CD8-positive, alpha-beta memory T cell (primary cell): ENCODE measurements around the gene ARHGAP26. TPM values are rescaled to one million over a fixed set of nuclear protein-coding genes. Genes with fewer than 3 reads are reported as not detected.

ENCODE experiments used
- CTCF ChIA-PET: fragments of 350-600 bp; sonication (Branson Sonifier 250); formaldehyde crosslinking; loops from one replicate; lab custom pipeline; 2021; ENCODE audit warnings: antibody characterized with exemption; lab: Charles Lee
- POLR2A ChIA-PET: fragments of 350-600 bp; sonication (Branson Sonifier 250); formaldehyde crosslinking; loops from one replicate; lab custom pipeline; 2021; ENCODE audit warnings: antibody characterized with exemption; lab: Charles Lee
- DNase-seq, 5 donors: peaks; one replicate each; pipeline versions ENCODE4 v3.0.0 to v3.0.0-alpha.2; 2020 to 2022; ENCODE audit warnings: mixed read lengths in 1 of 5
- H3K27ac ChIP-seq: one replicate; pipeline ENCODE4 v1.7.0; 2013; ENCODE audit warnings: low read depth, mild to moderate bottlenecking, low read length, moderate library complexity
- H3K27me3 ChIP-seq: 2 replicates; pipeline ENCODE4 v1.7.0; 2013; ENCODE audit warnings: low read length, mild to moderate bottlenecking; ENCODE audit not compliant: insufficient read depth, poor library complexity, severe bottlenecking
- H3K36me3 ChIP-seq: 2 replicates; pipeline ENCODE4 v1.7.0; 2013; ENCODE audit warnings: mild to moderate bottlenecking, low read length, moderate library complexity; ENCODE audit not compliant: insufficient read depth
- H3K4me1 ChIP-seq: 2 replicates; pipeline ENCODE4 v1.7.0; 2013; ENCODE audit warnings: mild to moderate bottlenecking, low read length, moderate library complexity; ENCODE audit not compliant: insufficient read depth
- H3K4me3 ChIP-seq: 2 replicates; pipeline ENCODE4 v1.7.0; 2013; ENCODE audit warnings: mild to moderate bottlenecking, low read length
- H3K9me3 ChIP-seq: 2 replicates; pipeline ENCODE4 v1.7.0; 2013; ENCODE audit warnings: mild to moderate bottlenecking, low read length
- H3K27ac Mint-ChIP-seq, 8 donors: one replicate each; pipeline ENCODE4 v1.8.0; 2020 to 2021; ENCODE audit warnings: mixed read lengths in 8 of 8, mild to moderate bottlenecking in 6 of 8, inconsistent platforms in 3 of 8, moderate library complexity in 3 of 8
- H3K27me3 Mint-ChIP-seq, 2 donors: one replicate each; pipeline ENCODE4 v1.8.0; 2020 to 2021; ENCODE audit warnings: mixed read lengths in 2 of 2, mild to moderate bottlenecking in 1 of 2, moderate library complexity in 1 of 2
- H3K36me3 Mint-ChIP-seq, 3 donors: one replicate each; pipeline ENCODE4 v1.8.0; 2020 to 2021; ENCODE audit warnings: mixed read lengths in 3 of 3, inconsistent platforms in 1 of 3, mild to moderate bottlenecking in 1 of 3
- H3K4me1 Mint-ChIP-seq, 3 donors: one replicate each; pipeline ENCODE4 v1.8.0; 2020 to 2021; ENCODE audit warnings: mixed read lengths in 3 of 3, inconsistent platforms in 1 of 3, mild to moderate bottlenecking in 1 of 3
- H3K4me3 Mint-ChIP-seq, 7 donors: one replicate each; pipeline ENCODE4 v1.8.0; 2020 to 2021; ENCODE audit warnings: mixed read lengths in 7 of 7, mild to moderate bottlenecking in 6 of 7, moderate library complexity in 4 of 7, inconsistent platforms in 2 of 7
- H3K9me3 Mint-ChIP-seq, 5 donors: one replicate each; pipeline ENCODE4 v1.8.0; 2020 to 2022; ENCODE audit warnings: mixed read lengths in 5 of 5, mild to moderate bottlenecking in 3 of 5, moderate library complexity in 2 of 5, inconsistent platforms in 1 of 5
- polyA plus RNA-seq: library from polyadenylated mRNA; unstranded; fragments of 300-500 nt; fragmentation: Illumina TruSeq; gene quantifications from one replicate; pipeline ENCODE4 v1.2.3, GENCODE V29; 2021
- total RNA-seq, 2 experiments: library from RNA; stranded (reverse); gene quantifications; one replicate each; pipeline ENCODE4 v1.2.3, GENCODE V29; 2021

Gene ARHGAP26
- total and polyA plus RNA-seq, 3 experiments from 2014 or later: 16.7 to 37.1 (median 19.7) TPM

- H3K27me3 Mint-ChIP-seq: peaks cover 0 to 1% of the 10 kb centered on the region in 2 donors
- ChIA-PET POLR2A (no interaction called here), CTCF (no interaction called here)
- H3K27ac ChIP-seq: no peak overlapping the region
- H3K36me3 ChIP-seq: no peaks in the 10 kb centered on the region
- no peaks in the 10 kb centered on the region for H3K9me3 ChIP-seq
- no peaks in the 10 kb centered on the region for H3K27me3 ChIP-seq
- no peak overlapping the region for H3K4me3 Mint-ChIP-seq
- no peak for DNase-seq
- H3K4me3 ChIP-seq: no peak overlapping the region
- no peak overlapping the region for H3K27ac Mint-ChIP-seq
- no peaks in the 10 kb centered on the region for H3K9me3 Mint-ChIP-seq
- H3K36me3 Mint-ChIP-seq: peaks cover 0 to 5% (median 1%) of the 10 kb centered on the region in 3 donors
- no peaks in the 10 kb centered on the region for H3K4me1 Mint-ChIP-seq
- no peaks in the 10 kb centered on the region for H3K4me1 ChIP-seq
These were observed 477.1 kb downstream of the ARHGAP26 start for GRCh38 chr5:143247134-143247815.

- Mint-ChIP-seq H3K27me3 (peaks cover 0 to 1% of the 10 kb centered on the region in 2 donors), H3K4me3 (no peak overlapping the region), H3K9me3 (no peaks in the 10 kb centered on the region), H3K36me3 (peaks cover 0 to 5% (median 1%) of the 10 kb centered on the region in 3 donors), H3K27ac (no peak overlapping the region), H3K4me1 (no peaks in the 10 kb centered on the region)
- Histone ChIP-seq H3K4me3 (no peak overlapping the region), H3K27me3 (no peaks in the 10 kb centered on the region), H3K36me3 (no peaks in the 10 kb centered on the region), H3K4me1 (no peaks in the 10 kb centered on the region), H3K9me3 (no peaks in the 10 kb centered on the region), H3K27ac (peak overlapping the region; percentile 27)
- CTCF ChIA-PET: no interaction called here
- no peak for DNase-seq
- POLR2A ChIA-PET: no interaction called here
These were observed 478.2 kb downstream of the ARHGAP26 start for GRCh38 chr5:143248391-143248790.

DNA sequence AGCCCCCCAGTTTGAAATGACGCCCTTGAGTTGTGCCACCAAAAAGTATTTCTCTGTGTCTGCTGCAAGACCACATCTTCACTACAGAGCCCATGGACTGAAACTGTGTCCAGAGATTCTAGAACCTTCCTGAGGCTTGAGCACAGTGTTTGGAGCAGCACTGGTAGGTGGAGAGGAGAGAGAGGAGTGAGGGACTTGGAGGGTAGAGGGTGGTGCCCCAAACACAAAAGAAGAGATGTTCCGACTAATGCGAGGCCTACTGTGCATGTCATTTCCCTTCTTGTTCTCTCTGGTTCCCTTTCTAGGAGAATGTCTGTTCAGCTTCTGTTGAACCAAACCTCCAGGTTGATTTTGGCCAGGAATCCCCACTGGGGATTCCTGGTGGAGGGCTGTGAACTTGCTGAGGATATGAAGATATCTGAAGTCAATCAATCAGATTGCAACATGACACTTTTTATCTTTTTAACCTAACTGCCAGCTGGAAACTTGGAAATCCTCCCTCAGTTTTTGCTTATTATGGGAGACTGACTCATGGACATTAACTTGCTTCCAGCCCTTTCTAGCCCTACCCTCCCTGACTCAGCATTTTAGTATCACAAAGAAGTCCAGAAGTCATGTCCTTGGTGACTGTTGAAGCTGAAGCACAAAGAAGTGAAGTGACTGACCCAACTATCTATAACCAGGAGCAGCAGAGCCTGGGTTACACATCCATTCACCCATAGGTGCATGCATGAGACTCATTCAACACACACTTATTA lies 478.8 kb downstream of the ARHGAP26 start:
- Histone ChIP-seq H3K9me3 (no peaks in the 10 kb centered on the region), H3K27me3 (no peaks in the 10 kb centered on the region), H3K4me3 (no peak overlapping the region), H3K4me1 (no peaks in the 10 kb centered on the region), H3K27ac (peak overlapping the region; percentile 33), H3K36me3 (no peaks in the 10 kb centered on the region)
- H3K4me3 Mint-ChIP-seq: no peak overlapping the region
- no peaks in the 10 kb centered on the region for H3K9me3 Mint-ChIP-seq
- H3K4me1 Mint-ChIP-seq: no peaks in the 10 kb centered on the region
- no peak for DNase-seq
- peaks cover 0 to 1% of the 10 kb centered on the region in 2 donors for H3K27me3 Mint-ChIP-seq
- peaks cover 0 to 5% (median 1%) of the 10 kb centered on the region in 3 donors for H3K36me3 Mint-ChIP-seq
- ChIA-PET POLR2A (no interaction called here), CTCF (no interaction called here)
- H3K27ac Mint-ChIP-seq: peak overlapping the region in 2 of 8 donors; percentile 15 to 51

- Histone ChIP-seq H3K4me3 (no peak overlapping the region), H3K4me1 (no peaks in the 10 kb centered on the region), H3K27me3 (no peaks in the 10 kb centered on the region), H3K9me3 (no peaks in the 10 kb centered on the region), H3K27ac (peak overlapping the region; percentile 33), H3K36me3 (no peaks in the 10 kb centered on the region)
- Mint-ChIP-seq H3K27me3 (no peaks in the 10 kb centered on the region), H3K9me3 (no peaks in the 10 kb centered on the region), H3K27ac (peak overlapping the region in 2 of 8 donors; percentile 4), H3K4me3 (no peak overlapping the region), H3K36me3 (peaks cover 0 to 5% (median 1%) of the 10 kb centered on the region in 3 donors), H3K4me1 (no peaks in the 10 kb centered on the region)
- DNase-seq: no peak
- ChIA-PET CTCF (no interaction called here), POLR2A (no interaction called here)
These were observed 479.7 kb downstream of the ARHGAP26 start for GRCh38 chr5:143249851-143250250.

DNA sequence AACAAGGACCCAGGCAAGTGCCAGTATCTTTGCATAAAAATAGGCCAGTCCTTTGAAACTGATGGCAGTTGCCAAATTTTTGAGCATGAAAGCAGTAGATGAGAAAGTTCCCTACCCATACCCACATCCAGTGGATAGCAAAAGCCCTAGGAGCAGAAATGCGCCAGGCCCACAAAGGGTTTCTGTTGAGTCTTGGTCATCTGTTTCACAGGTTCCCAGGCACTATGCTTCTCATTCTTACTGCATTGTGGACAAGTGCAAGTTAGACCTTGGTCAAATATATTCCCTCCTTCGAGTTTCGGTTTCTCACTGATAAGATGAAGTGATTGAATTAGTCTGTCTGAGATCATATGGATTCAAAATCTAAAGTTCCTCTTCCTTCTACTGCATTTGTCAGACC lies 481.0 kb downstream of the ARHGAP26 start:
- Mint-ChIP-seq H3K4me1 (no peaks in the 10 kb centered on the region), H3K36me3 (peaks cover 0 to 5% (median 1%) of the 10 kb centered on the region in 3 donors), H3K27ac (peak overlapping the region in 1 of 8 donors; percentile 68), H3K27me3 (no peaks in the 10 kb centered on the region), H3K4me3 (no peak overlapping the region), H3K9me3 (no peaks in the 10 kb centered on the region)
- POLR2A ChIA-PET: no interaction called here
- CTCF ChIA-PET: no interaction called here
- H3K27ac ChIP-seq: no peak overlapping the region
- H3K9me3 ChIP-seq: no peaks in the 10 kb centered on the region
- no peak overlapping the region for H3K4me3 ChIP-seq
- no peaks in the 10 kb centered on the region for H3K4me1 ChIP-seq
- H3K27me3 ChIP-seq: no peaks in the 10 kb centered on the region
- no peak for DNase-seq
- H3K36me3 ChIP-seq: no peaks in the 10 kb centered on the region

- Histone ChIP-seq H3K36me3 (no peaks in the 10 kb centered on the region), H3K4me1 (no peaks in the 10 kb centered on the region), H3K27me3 (no peaks in the 10 kb centered on the region), H3K27ac (no peak overlapping the region), H3K4me3 (no peak overlapping the region), H3K9me3 (no peaks in the 10 kb centered on the region)
- POLR2A ChIA-PET: no interaction called here
- Mint-ChIP-seq H3K9me3 (no peaks in the 10 kb centered on the region), H3K27me3 (no peaks in the 10 kb centered on the region), H3K27ac (no peak overlapping the region), H3K4me1 (no peaks in the 10 kb centered on the region), H3K4me3 (no peak overlapping the region), H3K36me3 (peaks cover 0 to 5% (median 1%) of the 10 kb centered on the region in 3 donors)
- DNase-seq: no peak
- CTCF ChIA-PET: interaction anchor here (0.9 kb wide), 1 partner anchor 15 kb away, joined by 3 read pairs; no protein-coding TSS in a partner anchor
These were observed 481.8 kb downstream of the ARHGAP26 start for GRCh38 chr5:143251946-143252345.

DNA sequence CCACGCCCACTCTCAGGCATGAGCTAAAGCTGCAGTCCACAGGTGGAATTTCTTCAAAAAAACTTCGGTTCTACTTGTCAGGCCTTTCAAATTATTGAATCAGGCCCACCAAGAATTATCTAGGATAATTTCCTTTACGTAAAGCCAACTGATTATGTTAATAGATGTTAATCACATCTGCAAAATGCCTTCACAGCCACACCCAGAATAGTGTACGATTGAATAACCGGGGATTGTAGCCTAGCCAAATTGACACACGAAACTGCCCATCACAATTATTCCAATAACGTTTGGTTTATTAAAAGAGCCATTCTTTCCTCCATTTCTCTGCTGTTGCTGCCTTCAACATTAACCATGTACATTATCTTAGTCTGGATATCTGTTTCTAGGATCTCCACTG lies 484.6 kb downstream of the ARHGAP26 start:
- DNase-seq: no peak
- Histone ChIP-seq H3K9me3 (no peaks in the 10 kb centered on the region), H3K27me3 (no peaks in the 10 kb centered on the region), H3K4me1 (no peaks in the 10 kb centered on the region), H3K4me3 (no peak overlapping the region), H3K27ac (no peak overlapping the region), H3K36me3 (no peaks in the 10 kb centered on the region)
- Mint-ChIP-seq H3K4me3 (no peak overlapping the region), H3K27ac (peak overlapping the region in 1 of 8 donors; percentile 2), H3K9me3 (no peaks in the 10 kb centered on the region), H3K4me1 (no peaks in the 10 kb centered on the region), H3K36me3 (no peaks in the 10 kb centered on the region), H3K27me3 (no peaks in the 10 kb centered on the region)
- ChIA-PET POLR2A (no interaction called here), CTCF (no interaction called here)

DNA sequence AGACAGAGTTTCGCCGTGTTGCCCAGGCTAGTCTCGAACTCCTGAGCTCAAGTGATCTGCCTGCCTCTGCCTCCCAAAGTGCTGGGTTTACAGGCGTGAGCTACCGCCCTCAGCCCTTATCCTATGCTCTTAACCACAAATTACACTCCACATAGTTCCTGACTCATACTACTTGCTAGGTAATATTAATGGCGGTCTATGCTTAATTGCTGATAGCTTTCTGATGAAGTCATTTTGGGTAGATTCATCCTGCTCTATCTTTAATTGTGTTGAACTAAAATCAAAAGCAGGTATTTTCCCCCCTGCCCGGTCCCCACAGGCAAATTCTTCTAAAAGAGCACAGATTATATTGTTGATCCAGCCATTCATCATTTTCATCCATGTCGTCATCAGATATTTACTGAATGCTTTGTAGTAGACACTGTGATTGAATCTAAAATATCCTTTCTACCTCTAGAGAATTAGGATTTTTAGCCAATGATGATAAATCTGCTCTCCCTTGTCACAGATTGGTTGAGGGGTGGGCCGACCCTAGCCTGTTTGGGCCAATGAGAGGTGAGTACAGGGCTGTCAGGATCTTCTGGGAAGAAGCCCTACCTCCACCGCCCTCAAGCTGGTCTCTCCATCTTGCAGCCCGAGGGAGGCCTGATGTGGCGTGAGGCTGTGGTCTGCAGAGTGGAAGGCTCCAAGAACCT lies 488.5 kb downstream of the ARHGAP26 start:
- POLR2A ChIA-PET: no interaction called here
- no peaks in the 10 kb centered on the region for H3K4me1 ChIP-seq
- H3K27ac ChIP-seq: no peak overlapping the region
- no peak for DNase-seq
- Mint-ChIP-seq H3K9me3 (no peaks in the 10 kb centered on the region), H3K27ac (no peak overlapping the region), H3K4me1 (no peaks in the 10 kb centered on the region), H3K36me3 (no peaks in the 10 kb centered on the region), H3K4me3 (no peak overlapping the region), H3K27me3 (no peaks in the 10 kb centered on the region)
- H3K9me3 ChIP-seq: no peaks in the 10 kb centered on the region
- CTCF ChIA-PET: no interaction called here
- H3K36me3 ChIP-seq: no peaks in the 10 kb centered on the region
- no peaks in the 10 kb centered on the region for H3K27me3 ChIP-seq
- H3K4me3 ChIP-seq: no peak overlapping the region
